ENCODE results near the gene CACFD1. TPM values are rescaled to one million over a fixed set of nuclear protein-coding genes. Genes with fewer than 3 reads are reported as not detected.

Gene CACFD1
- total and polyA plus RNA-seq, 2 of the 4 experiments (the other 2 are of a cell fraction), result 2.0 to 6.6 TPM

DNA sequence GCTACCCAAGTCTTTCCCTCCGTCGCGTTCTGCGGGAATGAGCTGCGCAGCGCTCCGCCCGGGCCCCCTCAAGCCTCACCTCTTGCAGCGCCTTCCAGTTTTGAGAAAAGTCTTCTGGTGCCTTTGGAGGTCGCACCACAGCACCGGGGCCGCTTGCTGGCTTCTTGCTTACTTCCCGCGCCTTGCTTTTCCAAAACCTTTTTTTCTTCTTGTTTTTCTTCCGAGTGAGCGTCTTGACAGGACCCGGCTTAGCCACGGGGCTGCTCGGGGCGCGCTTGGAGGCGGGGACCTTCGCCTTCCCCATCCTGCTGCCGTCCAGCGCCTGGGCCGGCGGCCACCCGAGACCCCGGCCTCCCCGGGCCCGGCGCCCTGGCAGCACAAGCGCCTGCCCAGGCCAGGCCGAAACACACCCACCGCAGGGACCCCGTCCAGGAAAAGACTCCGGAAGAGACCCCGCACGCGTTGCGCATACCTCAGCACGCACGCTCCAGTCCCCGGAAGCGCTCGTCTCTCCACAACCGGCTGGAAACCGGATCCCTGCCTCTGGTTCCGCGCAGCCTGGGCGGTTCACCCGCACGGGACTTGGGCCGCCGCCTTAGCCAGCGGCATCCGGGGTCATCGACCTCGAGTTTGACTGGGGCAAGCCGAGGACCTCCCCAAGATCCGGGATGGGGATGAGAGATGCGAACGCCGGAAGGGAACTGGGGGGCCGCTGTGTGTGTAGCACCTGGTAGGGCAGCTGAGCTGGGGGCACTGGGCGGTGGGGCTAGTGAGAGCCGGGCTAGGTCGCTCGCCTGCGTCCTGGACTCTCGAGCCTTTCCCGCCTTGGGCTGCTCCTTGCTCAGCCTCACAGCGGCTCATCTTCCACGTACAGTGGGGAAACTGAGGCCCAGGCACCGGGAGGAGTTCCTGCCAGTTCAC is 42.0 kb upstream of the CACFD1 start, which contains the start of gene REXO4:
Gene REXO4 (minus strand): TSS at position 470 of the 921 bp plus-strand sequence. CDS start 166 bp downstream, at position 304.
- 1% methylated on average over 43 of the region's 75 CpGs; no CpG with 5 or more reads in 1 of the 2 experiments for WGBS, 2 experiments (ENCODE audit: extremely low coverage in 2 of 2, insufficient read length in 1 of 2)
- POLR2A ChIA-PET (ENCODE audit: unreplicated experiment), result no interaction called here
- in situ Hi-C loops (cut with MboI; ENCODE audit: low sequenced_read_pairs), result no loop called here
- TF ChIP-seq FOS (IDR thresholded peaks at IDR 0.05; ENCODE audit: low read depth, low read length), result no peak
- no peak for TF ChIP-seq RCOR1 (IDR thresholded peaks at IDR 0.05; ENCODE audit: insufficient replicate concordance, low read length)
- no peak for TF ChIP-seq RAD21 (IDR thresholded peaks at IDR 0.05; ENCODE audit: low read length)
- TF ChIP-seq, protein P1, sequence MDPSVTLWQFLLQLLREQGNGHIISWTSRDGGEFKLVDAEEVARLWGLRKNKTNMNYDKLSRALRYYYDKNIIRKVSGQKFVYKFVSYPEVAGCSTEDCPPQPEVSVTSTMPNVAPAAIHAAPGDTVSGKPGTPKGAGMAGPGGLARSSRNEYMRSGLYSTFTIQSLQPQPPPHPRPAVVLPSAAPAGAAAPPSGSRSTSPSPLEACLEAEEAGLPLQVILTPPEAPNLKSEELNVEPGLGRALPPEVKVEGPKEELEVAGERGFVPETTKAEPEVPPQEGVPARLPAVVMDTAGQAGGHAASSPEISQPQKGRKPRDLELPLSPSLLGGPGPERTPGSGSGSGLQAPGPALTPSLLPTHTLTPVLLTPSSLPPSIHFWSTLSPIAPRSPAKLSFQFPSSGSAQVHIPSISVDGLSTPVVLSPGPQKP (IDR thresholded peaks at IDR 0.05; ENCODE audit: borderline replicate concordance, low read depth, low read length), result no peak
- TF ChIP-seq, protein P2, sequence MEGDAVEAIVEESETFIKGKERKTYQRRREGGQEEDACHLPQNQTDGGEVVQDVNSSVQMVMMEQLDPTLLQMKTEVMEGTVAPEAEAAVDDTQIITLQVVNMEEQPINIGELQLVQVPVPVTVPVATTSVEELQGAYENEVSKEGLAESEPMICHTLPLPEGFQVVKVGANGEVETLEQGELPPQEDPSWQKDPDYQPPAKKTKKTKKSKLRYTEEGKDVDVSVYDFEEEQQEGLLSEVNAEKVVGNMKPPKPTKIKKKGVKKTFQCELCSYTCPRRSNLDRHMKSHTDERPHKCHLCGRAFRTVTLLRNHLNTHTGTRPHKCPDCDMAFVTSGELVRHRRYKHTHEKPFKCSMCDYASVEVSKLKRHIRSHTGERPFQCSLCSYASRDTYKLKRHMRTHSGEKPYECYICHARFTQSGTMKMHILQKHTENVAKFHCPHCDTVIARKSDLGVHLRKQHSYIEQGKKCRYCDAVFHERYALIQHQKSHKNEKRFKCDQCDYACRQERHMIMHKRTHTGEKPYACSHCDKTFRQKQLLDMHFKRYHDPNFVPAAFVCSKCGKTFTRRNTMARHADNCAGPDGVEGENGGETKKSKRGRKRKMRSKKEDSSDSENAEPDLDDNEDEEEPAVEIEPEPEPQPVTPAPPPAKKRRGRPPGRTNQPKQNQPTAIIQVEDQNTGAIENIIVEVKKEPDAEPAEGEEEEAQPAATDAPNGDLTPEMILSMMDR (conservative IDR thresholded peaks at IDR 0.05; ENCODE audit: low read depth, low read length), result no peak
- TF ChIP-seq MXI1 (IDR thresholded peaks at IDR 0.05; ENCODE audit: borderline replicate concordance, low read depth, low read length), result peak; percentile 94
- peak; percentile 9; the same call in 1 of the 2 replicates for TF ChIP-seq NFE2L2 (IDR thresholded peaks at IDR 0.05; ENCODE audit: low read depth, low read length)
- TF ChIP-seq CHD1 (IDR thresholded peaks at IDR 0.05; ENCODE audit: low read depth, low read length), result no peak
- no peak; the same call in none of the 2 replicates for TF ChIP-seq MAZ (IDR thresholded peaks at IDR 0.05; ENCODE audit: borderline replicate concordance, low read depth, low read length)
- TF ChIP-seq CEBPB (IDR thresholded peaks at IDR 0.05; ENCODE audit: low read depth, low read length), result no peak
- TF ChIP-seq MAFK (IDR thresholded peaks at IDR 0.05; ENCODE audit: low read depth, low read length), result no peak
- TF ChIP-seq RFX5 (IDR thresholded peaks at IDR 0.05; ENCODE audit: low read depth, low read length), result no peak
- TF ChIP-seq USF2 (IDR thresholded peaks at IDR 0.05; ENCODE audit: low read depth, low read length), result peak; percentile 33

More for the DNA sequence above, 42.0 kb upstream of the CACFD1 start, which contains the start of gene REXO4:
- Histone ChIP-seq H2AFZ (replicated peaks; ENCODE audit: low read length, poor library complexity) (peak within 1 kb of the TSS; percentile 100), H4K8ac (ENCODE audit: low read depth in 2 of 2, low read length in 2 of 2) (peak within 1 kb of the TSS; percentile 99 to 100), H3K23ac (ENCODE audit: low read depth, low read length) (peak within 1 kb of the TSS; percentile 82), H3K9me1 (ENCODE audit: insufficient read depth, low read length) (peaks cover 7% of the 10 kb centered on the region), H3K18ac (ENCODE audit: low read depth, low read length) (peak within 1 kb of the TSS; percentile 31; the same call in 1 of the 2 replicates), H3K9ac (ENCODE audit: low read depth, low read length) (peak within 1 kb of the TSS; percentile 87), H3K36me3 (ENCODE audit: control insufficient read depth, insufficient read depth, low read length) (peaks cover 17% of the 10 kb centered on the region), H2AK9ac (replicated peaks; ENCODE audit: low read depth, low read length, poor library complexity) (peak within 1 kb of the TSS; percentile 92), H3K14ac (replicated peaks; ENCODE audit: low read depth, low read length) (peak within 1 kb of the TSS; percentile 95), H4K91ac (ENCODE audit: insufficient read depth, low read depth, low read length) (peak within 1 kb of the TSS; percentile 91), H2BK20ac (ENCODE audit: low read depth, low read length) (no peak within 1 kb of the TSS), H3K4ac (ENCODE audit: low read depth, low read length) (peak within 1 kb of the TSS; percentile 97), H2BK5ac (ENCODE audit: low read depth, low read length, poor library complexity, severe bottlenecking) (peak within 1 kb of the TSS; percentile 66), H3K79me1 (ENCODE audit: low read depth in 1 of 2, low read length in 2 of 2) (peaks cover 25 to 40% of the 10 kb centered on the region in 2 experiments), H3K4me2 (ENCODE audit: low read depth, low read length) (peak within 1 kb of the TSS; percentile 98), H4K5ac (ENCODE audit: low read depth, low read length) (peak within 1 kb of the TSS; percentile 98), H2BK15ac (ENCODE audit: low read depth, low read length) (no peak within 1 kb of the TSS), H3K56ac (ENCODE audit: extremely low read depth, insufficient read depth, low read length) (peak within 1 kb of the TSS; percentile 89), H2AK5ac (ENCODE audit: low read depth, low read length) (peak within 1 kb of the TSS; percentile 4), H3K27me3 (ENCODE audit: control insufficient read depth, insufficient read depth, low read length) (no peaks in the 10 kb centered on the region), H3K27ac (ENCODE audit: insufficient read depth, low read length) (peak within 1 kb of the TSS; percentile 77), H3K4me1 (ENCODE audit: control insufficient read depth, insufficient read depth, low read length) (peaks cover 6% of the 10 kb centered on the region; the same call in 1 of the 2 replicates), H3K4me3 (ENCODE audit: insufficient read depth, low read depth, low read length) (peak within 1 kb of the TSS; percentile 69), H3K9me3 (ENCODE audit: control insufficient read depth, insufficient read depth, low read length) (no peaks in the 10 kb centered on the region), H2BK120ac (ENCODE audit: low read depth, low read length) (peak within 1 kb of the TSS; percentile 55; the same call in 1 of the 2 replicates), H4K20me1 (ENCODE audit: insufficient read depth, low read length) (peaks cover 15% of the 10 kb centered on the region)
- ATAC-seq (ENCODE audit: low read depth) (peak; percentile 96), DNase-seq (peak; percentile 85)
- CTCF ChIA-PET, result no interaction called here
- BruUV-seq (replicated peaks), result no TSS peak
- dilution Hi-C loops (cut with HindIII; ENCODE audit: low sequenced_read_pairs, unreplicated experiment) (no loop called here), intact Hi-C loops (cut with micrococcal nuclease) (no loop called here)

Measured in IMR-90 (cell line).